Stimulated activated CD4-positive, alpha-beta T cell treated with anti-CD3 and anti-CD28 coated beads, Interleukin-1b, Interleukin-23, amount 100 ng/mL, for 4 hours (primary cell): ENCODE results near the gene TPCN1.

Experiments used
- DNase-seq, 2 donors: peaks; one replicate each; pipeline ENCODE4 v3.0.0-alpha.2; 2020; ENCODE audit warnings: low read depth in 2 of 2

TPCN1 gene

GRCh38 chr12:113226696-113227568 is 5.7 kb downstream of the TPCN1 start:
- DNase-seq: no peak

- no peak for DNase-seq
Observed at GRCh38 chr12:113227686-113228391, 6.6 kb downstream of the TPCN1 start.

- no peak for DNase-seq
Observed at GRCh38 chr12:113228394-113229028, 7.2 kb downstream of the TPCN1 start.

GRCh38 chr12:113230315-113231234 is 9.3 kb downstream of the TPCN1 start:
- no peak for DNase-seq

GRCh38 chr12:113231235-113232088 is 10.2 kb downstream of the TPCN1 start:
- no peak for DNase-seq

GRCh38 chr12:113232089-113232839 is 11.0 kb downstream of the TPCN1 start:
- DNase-seq: no peak

GRCh38 chr12:113232840-113233585 is 11.7 kb downstream of the TPCN1 start:
- peak; percentile 39 to 50 for DNase-seq

GRCh38 chr12:113233967-113234366 is 12.7 kb downstream of the TPCN1 start:
- no peak for DNase-seq

GRCh38 chr12:113234483-113234882 is 13.2 kb downstream of the TPCN1 start:
- no peak for DNase-seq

- DNase-seq: no peak
Observed at GRCh38 chr12:113235976-113236375, 14.7 kb downstream of the TPCN1 start.

GRCh38 chr12:113236539-113237399 is 15.5 kb downstream of the TPCN1 start:
- DNase-seq: no peak

GRCh38 chr12:113237748-113238147 is 16.5 kb downstream of the TPCN1 start:
- DNase-seq: no peak

GRCh38 chr12:113238309-113238708 is 17.0 kb downstream of the TPCN1 start:
- DNase-seq: no peak

GRCh38 chr12:113239288-113239771 is 18.1 kb downstream of the TPCN1 start:
- no peak for DNase-seq

GRCh38 chr12:113239811-113240331 is 18.6 kb downstream of the TPCN1 start:
- DNase-seq: no peak

- DNase-seq: no peak
Observed at GRCh38 chr12:113240395-113240794, 19.1 kb downstream of the TPCN1 start.

GRCh38 chr12:113241191-113242025 is 20.1 kb downstream of the TPCN1 start:
- no peak for DNase-seq
